Uterine smooth muscle cell (primary cell): ENCODE data around the gene MAGEB2. TPM values are rescaled to one million over a fixed set of nuclear protein-coding genes. Genes with fewer than 3 reads are reported as not detected.

Source experiments
- total RNA-seq: library from RNA; depleted of rRNA; stranded (reverse); fragments of >200 nt; gene quantifications from 2 replicates; pipeline ENCODE4 v1.2.3, GENCODE V29; 2014

The MAGEB2 gene
- total RNA-seq = not detected in 2 replicates

DNA sequence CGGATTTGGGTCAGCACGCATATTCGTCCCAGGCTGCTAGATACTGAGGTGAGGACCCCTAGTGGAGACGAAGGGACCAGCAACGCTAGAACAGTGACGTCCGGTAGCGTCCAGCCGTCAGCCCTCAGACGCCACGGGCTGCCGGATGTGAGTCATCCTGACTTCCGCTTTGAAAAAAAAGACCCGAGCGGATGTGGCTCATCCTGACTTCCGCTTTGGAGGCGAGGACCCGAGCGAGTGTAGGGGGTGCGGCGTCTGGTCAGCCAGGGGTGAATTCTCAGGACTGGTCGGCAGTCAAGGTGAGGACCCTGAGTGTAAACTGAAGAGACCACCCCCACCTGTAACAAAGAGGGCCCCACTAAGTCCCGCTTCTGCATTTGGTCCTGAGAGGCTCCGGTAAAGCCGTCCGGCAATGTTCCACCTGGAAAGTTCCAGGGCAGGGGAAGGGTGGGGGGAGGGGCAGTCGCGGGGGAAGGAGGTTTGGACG is at the start of gene MAGEB2:
Gene MAGEB2 (plus strand): TSS at position 207 of the 487 bp plus-strand sequence. CDS start 3,018 bp downstream, outside the sequence.

GRCh38 chrX:30230395-30230794 is 15.0 kb downstream of the MAGEB2 start, which contains the start of gene MAGEB3:
Gene MAGEB3 (plus strand): TSS chrX:30230657. CDS start chrX:30235925, 5,268 bp downstream.

GRCh38 chrX:30241724-30242415 is 26.5 kb downstream of the MAGEB2 start, which contains the start of gene MAGEB4:
Gene MAGEB4 (plus strand): TSS chrX:30242000. CDS start chrX:30242136, 136 bp downstream.

GRCh38 chrX:30246769-30247489 is 31.6 kb downstream of the MAGEB2 start, which contains the start of gene MAGEB1:
Gene MAGEB1 (plus strand): TSS chrX:30247146. CDS start chrX:30250494, 3,348 bp downstream.

Other genes with a start within 250 kb of the MAGEB2 start
- not detected in 2 replicates for gene MAGEB3, start 15.1 kb downstream of the MAGEB2 start, total RNA-seq
- gene MAGEB4, start 26.4 kb downstream of the MAGEB2 start, total RNA-seq = not detected in 2 replicates
- not detected in 2 replicates for gene MAGEB1, start 31.6 kb downstream of the MAGEB2 start, total RNA-seq
- 1.1 and 1.9 TPM in 2 replicates for gene NR0B1, start 93.8 kb downstream of the MAGEB2 start, total RNA-seq